Smooth muscle cell (in vitro differentiated cells): ENCODE measurements around the gene ECE2. TPM values are rescaled to one million over a fixed set of nuclear protein-coding genes. Genes with fewer than 3 reads are reported as not detected.

Source experiments
- DNase-seq: peaks from one replicate; lab custom pipeline; 2025; ENCODE audit not compliant: unreplicated experiment; lab: John Stamatoyannopoulos, UW
- H2AFZ ChIP-seq: fragments of 200-600 bp; sonication (generic); 2 replicates; pipeline ENCODE4 v1.6.0; 2016; ENCODE audit warnings: antibody characterized with exemption, low read depth, mild to moderate bottlenecking
- H3F3A ChIP-seq: fragments of 200-600 bp; sonication (generic); 2 replicates; pipeline ENCODE4 v1.6.0; 2017; ENCODE audit warnings: antibody characterized with exemption, low read depth
- H3K27ac ChIP-seq: fragments of 200-600 bp; sonication (generic); 2 replicates; pipeline ENCODE4 v1.5.1; 2016; ENCODE audit warnings: low read depth, mild to moderate bottlenecking
- H3K27me3 ChIP-seq: fragments of 200-600 bp; sonication (generic); 2 replicates; pipeline ENCODE4 v1.6.1; 2016; ENCODE audit warnings: low read depth, mild to moderate bottlenecking
- H3K36me3 ChIP-seq: fragments of 200-600 bp; sonication (generic); 2 replicates; pipeline ENCODE4 v1.5.1; 2016; ENCODE audit warnings: low read depth
- H3K4me1 ChIP-seq: fragments of 200-600 bp; sonication (generic); 2 replicates; pipeline ENCODE4 v1.5.1; 2016; ENCODE audit warnings: low read depth
- H3K4me2 ChIP-seq: fragments of 200-600 bp; sonication (generic); 2 replicates; pipeline ENCODE4 v1.6.0; 2016; ENCODE audit warnings: mild to moderate bottlenecking
- H3K4me3 ChIP-seq: fragments of 200-600 bp; sonication (generic); 2 replicates; pipeline ENCODE4 v1.5.1; 2016; ENCODE audit warnings: mild to moderate bottlenecking
- H3K79me2 ChIP-seq: fragments of 200-600 bp; sonication (generic); 2 replicates; pipeline ENCODE4 v1.6.0; 2016; ENCODE audit warnings: low read depth, mild to moderate bottlenecking
- H3K9ac ChIP-seq: fragments of 200-600 bp; sonication (generic); 2 replicates; pipeline ENCODE4 v1.6.0; 2016; ENCODE audit warnings: low read depth
- H3K9me3 ChIP-seq: fragments of 200-600 bp; sonication (generic); replicated peaks from 2 replicates; pipeline ENCODE4 v1.5.1; 2016; ENCODE audit warnings: low read depth
- H4K20me1 ChIP-seq: fragments of 200-600 bp; sonication (generic); 2 replicates; pipeline ENCODE4 v1.6.0; 2016; ENCODE audit warnings: low read depth
- WGBS: methylation state at CpG from one replicate; pipeline ENCODE4 v1.1.7; 2016; ENCODE audit warnings: low lambda C conversion rate; 5-methylcytosine and 5-hydroxymethylcytosine counted together
- polyA plus RNA-seq: library from polyadenylated mRNA; unstranded; fragments of >200 nt; fragmentation: Nextera tagmentation; extraction: Ambion mirVana; gene quantifications from 2 replicates; pipeline ENCODE4 v1.2.1, GENCODE V29; 2016
- total RNA-seq: library from RNA; depleted of rRNA; stranded (reverse); fragments of >200 nt; gene quantifications from 2 replicates; pipeline ENCODE4 v1.2.3, GENCODE V29; 2014
- TF ChIP-seq, protein P1 (sequence below): fragments of 200-600 bp; sonication (generic); IDR thresholded peaks from 2 replicates; pipeline ENCODE4 v1.5.1; 2017; ENCODE audit warnings: borderline replicate concordance, mild to moderate bottlenecking, antibody characterized with exemption; ENCODE audit not compliant: insufficient read depth, poor library complexity, severe bottlenecking

ECE2 gene
- total and polyA plus RNA-seq, 2 experiments from 2014 or later = not detected

DNA sequence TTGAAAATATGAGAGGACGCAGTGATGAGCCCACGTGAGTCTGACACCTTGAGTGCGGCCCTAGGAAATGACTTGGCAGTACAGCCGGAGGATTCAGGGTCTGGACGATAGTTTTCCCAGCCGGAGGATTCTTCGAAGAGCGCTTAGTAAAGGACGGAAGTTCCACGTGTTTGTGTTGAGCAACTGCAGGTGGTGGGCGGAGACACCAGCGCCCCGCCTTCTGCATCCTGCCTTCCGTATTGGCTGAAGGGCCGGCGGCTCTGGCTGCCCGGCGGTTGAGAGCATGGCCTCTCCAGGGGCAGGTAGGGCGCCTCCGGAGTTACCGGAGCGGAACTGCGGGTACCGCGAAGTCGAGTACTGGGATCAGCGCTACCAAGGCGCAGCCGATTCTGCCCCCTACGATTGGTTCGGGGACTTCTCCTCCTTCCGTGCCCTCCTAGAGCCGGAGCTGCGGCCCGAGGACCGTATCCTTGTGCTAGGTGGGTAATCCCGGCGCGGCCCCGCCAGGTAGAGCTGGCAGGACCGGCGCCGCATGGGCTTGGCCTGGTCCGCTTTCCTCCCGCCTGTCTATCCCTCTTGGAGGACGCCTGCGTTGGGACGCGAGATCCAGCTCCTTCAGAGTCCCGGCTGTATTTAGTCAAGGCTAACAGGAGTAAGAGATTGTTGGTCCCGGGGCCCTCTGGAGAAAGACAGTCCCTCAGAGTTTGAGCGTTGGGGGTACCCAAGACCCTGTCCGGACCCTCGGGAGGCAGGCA lies 26.2 kb upstream of the ECE2 start, which contains the start of gene EEF1AKMT4:
Gene EEF1AKMT4 (plus strand): TSS at position 261 of the 755 bp plus-strand sequence. CDS start 23 bp downstream, at position 284.
- TF ChIP-seq, protein P1, sequence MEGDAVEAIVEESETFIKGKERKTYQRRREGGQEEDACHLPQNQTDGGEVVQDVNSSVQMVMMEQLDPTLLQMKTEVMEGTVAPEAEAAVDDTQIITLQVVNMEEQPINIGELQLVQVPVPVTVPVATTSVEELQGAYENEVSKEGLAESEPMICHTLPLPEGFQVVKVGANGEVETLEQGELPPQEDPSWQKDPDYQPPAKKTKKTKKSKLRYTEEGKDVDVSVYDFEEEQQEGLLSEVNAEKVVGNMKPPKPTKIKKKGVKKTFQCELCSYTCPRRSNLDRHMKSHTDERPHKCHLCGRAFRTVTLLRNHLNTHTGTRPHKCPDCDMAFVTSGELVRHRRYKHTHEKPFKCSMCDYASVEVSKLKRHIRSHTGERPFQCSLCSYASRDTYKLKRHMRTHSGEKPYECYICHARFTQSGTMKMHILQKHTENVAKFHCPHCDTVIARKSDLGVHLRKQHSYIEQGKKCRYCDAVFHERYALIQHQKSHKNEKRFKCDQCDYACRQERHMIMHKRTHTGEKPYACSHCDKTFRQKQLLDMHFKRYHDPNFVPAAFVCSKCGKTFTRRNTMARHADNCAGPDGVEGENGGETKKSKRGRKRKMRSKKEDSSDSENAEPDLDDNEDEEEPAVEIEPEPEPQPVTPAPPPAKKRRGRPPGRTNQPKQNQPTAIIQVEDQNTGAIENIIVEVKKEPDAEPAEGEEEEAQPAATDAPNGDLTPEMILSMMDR = peak; percentile 34
- H2AFZ ChIP-seq = peak within 1 kb of the TSS; percentile 99
- H3K4me2 ChIP-seq = peak within 1 kb of the TSS; percentile 96
- peak within 1 kb of the TSS; percentile 89 for H3K9ac ChIP-seq
- H3K4me1 ChIP-seq = peaks cover 4% of the 10 kb centered on the region
- under 1% methylated on average over 53 of the region's 54 CpGs for WGBS
- peaks cover 3% of the 10 kb centered on the region for H4K20me1 ChIP-seq
- H3K36me3 ChIP-seq = no peaks in the 10 kb centered on the region
- H3K4me3 ChIP-seq = peak within 1 kb of the TSS; percentile 85
- peak within 1 kb of the TSS; percentile 87 for H3K27ac ChIP-seq
- peaks cover 11% of the 10 kb centered on the region for H3K79me2 ChIP-seq
- H3K27me3 ChIP-seq = no peaks in the 10 kb centered on the region
- H3K9me3 ChIP-seq = no peaks in the 10 kb centered on the region
- no peaks in the 10 kb centered on the region for H3F3A ChIP-seq
- peak; percentile 71 for DNase-seq

DNA sequence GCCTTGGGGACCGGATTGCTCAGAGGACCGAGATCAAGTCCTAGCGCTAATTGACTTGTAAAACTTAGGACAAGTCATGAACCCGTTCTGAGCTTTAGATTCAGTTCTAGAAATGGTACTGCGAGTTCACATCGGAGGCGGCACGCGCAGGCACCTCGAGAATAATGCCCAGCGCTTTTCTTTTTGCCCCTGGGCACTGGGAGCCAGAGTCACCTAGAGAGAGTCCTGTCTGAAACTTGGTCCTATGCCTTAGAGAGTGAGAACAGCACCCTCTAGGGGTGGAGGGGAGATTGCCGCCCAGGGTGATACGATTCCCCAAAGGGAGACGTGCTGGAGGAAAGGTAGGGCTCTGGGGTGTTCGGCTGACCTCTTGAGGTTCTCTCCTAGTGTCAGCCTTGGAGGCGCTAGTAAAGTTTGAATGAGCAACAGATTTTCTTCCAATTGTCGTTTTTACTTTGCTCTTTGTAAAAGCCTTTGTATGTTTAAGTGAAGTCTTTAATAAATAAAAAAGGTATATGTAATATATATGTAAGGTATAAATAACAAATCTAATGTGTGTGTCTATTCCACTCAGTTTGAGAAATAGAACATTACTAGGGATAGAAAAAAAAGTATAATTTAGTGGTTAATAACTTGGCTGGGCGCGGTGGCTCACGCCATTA lies 25.5 kb upstream of the ECE2 start:
- Histone ChIP-seq H2AFZ (peak overlapping the region; percentile 90), H3F3A (no peaks in the 10 kb centered on the region), H3K4me3 (peak overlapping the region; percentile 85), H3K27ac (peak overlapping the region; percentile 13), H4K20me1 (peaks cover 3% of the 10 kb centered on the region), H3K36me3 (no peaks in the 10 kb centered on the region), H3K9me3 (no peaks in the 10 kb centered on the region), H3K27me3 (no peaks in the 10 kb centered on the region), H3K79me2 (peaks cover 11% of the 10 kb centered on the region), H3K4me2 (peak overlapping the region; percentile 96), H3K9ac (peak overlapping the region; percentile 20), H3K4me1 (peaks cover 4% of the 10 kb centered on the region)
- 15% methylated on average over 20 of the region's 20 CpGs for WGBS
- DNase-seq = peak; percentile 49
- TF ChIP-seq, protein P1 = peak; percentile 88

DNA sequence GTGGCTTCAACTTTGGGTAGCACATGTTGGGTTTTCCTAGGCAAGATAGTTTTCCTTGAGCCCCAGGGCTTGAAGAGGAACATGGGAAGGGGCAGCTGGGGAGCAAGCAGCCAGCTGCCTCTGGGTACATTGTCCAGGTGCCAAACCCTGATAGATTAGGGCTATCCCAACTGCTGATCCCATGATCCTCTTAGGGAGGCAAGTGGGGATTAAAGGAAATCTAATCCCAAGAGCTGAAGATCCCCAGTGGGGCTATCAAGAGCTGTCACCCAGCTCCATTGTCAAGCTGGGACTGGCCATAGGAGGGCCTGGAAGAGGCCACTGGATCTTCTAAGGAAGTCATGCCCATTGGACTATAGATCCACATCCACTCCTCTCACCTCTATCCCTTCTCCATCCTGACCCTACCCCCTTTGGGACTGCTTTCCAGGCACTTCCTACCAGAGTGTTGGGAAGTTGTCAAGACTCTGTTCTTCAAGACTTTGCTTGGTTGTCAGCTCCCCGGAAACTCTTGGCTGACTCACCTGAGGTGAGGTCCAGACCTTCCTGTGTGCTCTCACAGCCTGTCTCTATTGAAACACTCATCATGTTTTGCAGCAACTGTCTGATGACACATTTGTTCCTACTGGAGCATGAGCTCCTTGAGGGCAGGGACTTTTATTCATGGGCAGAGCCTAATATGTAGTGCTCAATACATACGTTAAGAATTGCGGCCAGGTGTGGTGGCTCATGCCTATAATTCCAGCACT lies 20.4 kb upstream of the ECE2 start:
- Histone ChIP-seq H3K27ac (no peak overlapping the region), H3K27me3 (peaks cover 19% of the 10 kb centered on the region), H3F3A (no peaks in the 10 kb centered on the region), H3K9ac (no peak overlapping the region), H3K4me3 (no peak overlapping the region), H3K4me2 (no peak overlapping the region), H3K36me3 (no peaks in the 10 kb centered on the region), H3K4me1 (peaks cover 6% of the 10 kb centered on the region), H2AFZ (no peak overlapping the region), H3K79me2 (no peaks in the 10 kb centered on the region), H3K9me3 (no peaks in the 10 kb centered on the region), H4K20me1 (peaks cover 19% of the 10 kb centered on the region)
- DNase-seq = no peak
- WGBS = 90% methylated on average over 3 of the region's 3 CpGs
- TF ChIP-seq, protein P1 = no peak
